Trophoblast cell (in vitro differentiated cells and primary cell): ENCODE results near the gene GNLY.

Source experiments
- DNase-seq, 2 donors: peaks; one replicate each; pipeline ENCODE4 v3.0.0-alpha.2; 2016
- H2AFZ ChIP-seq: 2 replicates; pipeline ENCODE4 v1.6.1; 2013; ENCODE audit warnings: low read length, moderate library complexity, mild to moderate bottlenecking; ENCODE audit not compliant: insufficient read depth, poor library complexity
- H2AK5ac ChIP-seq: 2 replicates; pipeline ENCODE4 v1.6.1; 2013; ENCODE audit warnings: mild to moderate bottlenecking, low read length
- H2BK120ac ChIP-seq: 2 replicates; pipeline ENCODE4 v1.6.1; 2013; ENCODE audit warnings: low read length, mild to moderate bottlenecking, moderate library complexity; ENCODE audit not compliant: insufficient read depth, poor library complexity
- H2BK12ac ChIP-seq: 2 replicates; pipeline ENCODE4 v1.6.1; 2013; ENCODE audit warnings: mild to moderate bottlenecking, low read length, moderate library complexity
- H2BK5ac ChIP-seq: 2 replicates; pipeline ENCODE4 v1.6.1; 2013; ENCODE audit warnings: low read length, low read depth, moderate library complexity, mild to moderate bottlenecking; ENCODE audit not compliant: poor library complexity
- H3K14ac ChIP-seq: 2 replicates; pipeline ENCODE4 v1.6.1; 2013; ENCODE audit warnings: mild to moderate bottlenecking, low read length
- H3K18ac ChIP-seq: 2 replicates; pipeline ENCODE4 v1.6.1; 2013; ENCODE audit warnings: mild to moderate bottlenecking, low read length
- H3K23ac ChIP-seq: 2 replicates; pipeline ENCODE4 v1.6.1; 2013; ENCODE audit warnings: low read length
- H3K27ac ChIP-seq: 2 replicates; pipeline ENCODE4 v1.5.1; 2013; ENCODE audit warnings: low read depth, mild to moderate bottlenecking, inconsistent platforms, low read length, moderate library complexity
- H3K27me3 ChIP-seq: 2 replicates; pipeline ENCODE4 v1.6.1; 2013; ENCODE audit warnings: inconsistent platforms, mild to moderate bottlenecking, low read length, moderate library complexity; ENCODE audit not compliant: insufficient read depth
- H3K36me3 ChIP-seq, 2 experiments: 1 replicate in 1 of 2; 2 replicates in 1 of 2; pipeline ENCODE4 v1.6.1; 2013; ENCODE audit warnings: low read length in 2 of 2, mild to moderate bottlenecking in 2 of 2, moderate library complexity in 1 of 2; ENCODE audit not compliant: insufficient read depth in 2 of 2, control insufficient read depth in 1 of 2
- H3K4ac ChIP-seq: 2 replicates; pipeline ENCODE4 v1.6.1; 2013; ENCODE audit warnings: low read depth, mild to moderate bottlenecking, low read length, moderate library complexity
- H3K4me1 ChIP-seq, 2 experiments: 1 replicate in 1 of 2; 2 replicates in 1 of 2; pipeline ENCODE4 v1.6.1; 2013; ENCODE audit warnings: low read length in 2 of 2, mild to moderate bottlenecking in 2 of 2, moderate library complexity in 1 of 2; ENCODE audit not compliant: insufficient read depth in 2 of 2, control insufficient read depth in 1 of 2
- H3K4me2 ChIP-seq: 2 replicates; pipeline ENCODE4 v1.6.1; 2013; ENCODE audit warnings: inconsistent platforms, mild to moderate bottlenecking, low read length, moderate library complexity
- H3K4me3 ChIP-seq: 2 replicates; pipeline ENCODE4 v1.5.1; 2013; ENCODE audit warnings: mild to moderate bottlenecking, low read depth, low read length, inconsistent platforms
- H3K79me1 ChIP-seq: one replicate; pipeline ENCODE4 v1.6.1; 2013; ENCODE audit warnings: low read length
- H3K79me2 ChIP-seq: 2 replicates; pipeline ENCODE4 v1.6.1; 2013; ENCODE audit warnings: low read length, mild to moderate bottlenecking; ENCODE audit not compliant: control insufficient read depth, insufficient read depth, poor library complexity
- H3K9ac ChIP-seq: 2 replicates; pipeline ENCODE4 v1.6.1; 2013; ENCODE audit warnings: mild to moderate bottlenecking, low read length
- H3K9me3 ChIP-seq: 2 replicates; pipeline ENCODE4 v1.6.1; 2013; ENCODE audit warnings: low read depth, mild to moderate bottlenecking, control low read depth, inconsistent platforms, low read length; ENCODE audit not compliant: insufficient read depth
- H4K12ac ChIP-seq: 2 replicates; pipeline ENCODE4 v1.6.1; 2013; ENCODE audit warnings: low read depth, mild to moderate bottlenecking, low read length, moderate library complexity
- H4K8ac ChIP-seq: 2 replicates; pipeline ENCODE4 v1.6.1; 2013; ENCODE audit warnings: low read depth, mild to moderate bottlenecking, low read length, moderate library complexity
- H4K91ac ChIP-seq: one replicate; pipeline ENCODE4 v1.6.1; 2013; ENCODE audit warnings: low read depth, mild to moderate bottlenecking, low read length, moderate library complexity
- WGBS: extraction: QIAGEN DNeasy Blood & Tissue Kit; methylation state at CpG from one replicate; pipeline ENCODE4 v1.1.7; 2013; ENCODE audit warnings: missing lambda C conversion rate; ENCODE audit not compliant: insufficient read length, insufficient coverage; ENCODE audit errors: extremely low coverage; 5-methylcytosine and 5-hydroxymethylcytosine counted together

The GNLY gene

GRCh38 chr2:85744055-85744454, 49.9 kb downstream of the GNLY start:
- Histone ChIP-seq H4K8ac (no peak overlapping the region), H3K9ac (no peak overlapping the region), H3K36me3 (no peaks in the 10 kb centered on the region), H3K4me2 (no peak overlapping the region), H2BK12ac (no peak overlapping the region), H3K14ac (no peak overlapping the region), H2BK5ac (no peak overlapping the region), H3K79me2 (no peaks in the 10 kb centered on the region), H3K18ac (no peak overlapping the region), H3K23ac (no peak overlapping the region), H3K27ac (no peak overlapping the region), H4K12ac (no peak overlapping the region), H3K4ac (no peak overlapping the region), H3K4me3 (no peak overlapping the region), H3K4me1 (no peaks in the 10 kb centered on the region), H4K91ac (no peak overlapping the region), H2BK120ac (no peak overlapping the region), H3K27me3 (no peaks in the 10 kb centered on the region), H3K9me3 (no peaks in the 10 kb centered on the region), H3K79me1 (no peaks in the 10 kb centered on the region), H2AK5ac (no peak overlapping the region), H2AFZ (no peak overlapping the region)
- no CpG with 5 or more reads among the region's 4 CpGs for WGBS
- no peak for DNase-seq

GRCh38 chr2:85744741-85745601, 50.8 kb downstream of the GNLY start:
- H2BK12ac ChIP-seq = no peak overlapping the region
- WGBS = no CpG with 5 or more reads among the region's 10 CpGs
- DNase-seq = no peak
- H2AFZ ChIP-seq = no peak overlapping the region
- no peak overlapping the region for H3K23ac ChIP-seq
- no peak overlapping the region for H3K18ac ChIP-seq
- H4K12ac ChIP-seq = no peak overlapping the region
- H2AK5ac ChIP-seq = no peak overlapping the region
- no peaks in the 10 kb centered on the region for H3K4me1 ChIP-seq
- H3K27me3 ChIP-seq = no peaks in the 10 kb centered on the region
- H3K9me3 ChIP-seq = no peaks in the 10 kb centered on the region
- H3K79me1 ChIP-seq = no peaks in the 10 kb centered on the region
- no peak overlapping the region for H3K4me2 ChIP-seq
- no peaks in the 10 kb centered on the region for H3K36me3 ChIP-seq
- no peak overlapping the region for H3K9ac ChIP-seq
- H4K8ac ChIP-seq = no peak overlapping the region
- no peak overlapping the region for H3K4ac ChIP-seq
- no peak overlapping the region for H3K14ac ChIP-seq
- no peak overlapping the region for H3K4me3 ChIP-seq
- no peak overlapping the region for H4K91ac ChIP-seq
- no peak overlapping the region for H3K27ac ChIP-seq
- no peaks in the 10 kb centered on the region for H3K79me2 ChIP-seq
- no peak overlapping the region for H2BK5ac ChIP-seq
- no peak overlapping the region for H2BK120ac ChIP-seq

GRCh38 chr2:85745619-85746018, 51.5 kb downstream of the GNLY start:
- H3K14ac ChIP-seq = no peak overlapping the region
- no peak overlapping the region for H4K12ac ChIP-seq
- H3K18ac ChIP-seq = no peak overlapping the region
- DNase-seq = no peak
- H3K79me1 ChIP-seq = no peaks in the 10 kb centered on the region
- no peak overlapping the region for H2BK12ac ChIP-seq
- no peak overlapping the region for H3K27ac ChIP-seq
- no peaks in the 10 kb centered on the region for H3K79me2 ChIP-seq
- H2BK5ac ChIP-seq = no peak overlapping the region
- H3K36me3 ChIP-seq = no peaks in the 10 kb centered on the region
- no peak overlapping the region for H4K8ac ChIP-seq
- no peaks in the 10 kb centered on the region for H3K4me1 ChIP-seq
- H3K4ac ChIP-seq = no peak overlapping the region
- no peak overlapping the region for H3K23ac ChIP-seq
- no CpG with 5 or more reads among the region's 8 CpGs for WGBS
- H3K27me3 ChIP-seq = no peaks in the 10 kb centered on the region
- H3K4me2 ChIP-seq = no peak overlapping the region
- no peak overlapping the region for H2AK5ac ChIP-seq
- H2BK120ac ChIP-seq = no peak overlapping the region
- H4K91ac ChIP-seq = no peak overlapping the region
- H3K9ac ChIP-seq = no peak overlapping the region
- H3K9me3 ChIP-seq = no peaks in the 10 kb centered on the region
- no peak overlapping the region for H3K4me3 ChIP-seq
- no peak overlapping the region for H2AFZ ChIP-seq

- WGBS = no CpG with 5 or more reads among the region's 8 CpGs
- Histone ChIP-seq H3K14ac (no peak overlapping the region), H4K91ac (no peak overlapping the region), H2AFZ (no peak overlapping the region), H3K79me1 (no peaks in the 10 kb centered on the region), H3K27ac (no peak overlapping the region), H3K36me3 (no peaks in the 10 kb centered on the region), H3K4me3 (no peak overlapping the region), H3K4me1 (no peaks in the 10 kb centered on the region), H2AK5ac (no peak overlapping the region), H4K12ac (no peak overlapping the region), H3K23ac (no peak overlapping the region), H3K79me2 (no peaks in the 10 kb centered on the region), H3K18ac (no peak overlapping the region), H3K9ac (no peak overlapping the region), H3K9me3 (no peaks in the 10 kb centered on the region), H2BK12ac (no peak overlapping the region), H2BK5ac (no peak overlapping the region), H3K4ac (no peak overlapping the region), H3K4me2 (no peak overlapping the region), H3K27me3 (no peaks in the 10 kb centered on the region), H4K8ac (no peak overlapping the region), H2BK120ac (no peak overlapping the region)
- no peak for DNase-seq
Observed at GRCh38 chr2:85746321-85747004, 52.3 kb downstream of the GNLY start.
